ENCODE measurements around the gene TRPM4. TPM values are rescaled to one million over a fixed set of nuclear protein-coding genes. Genes with fewer than 3 reads are reported as not detected.

The TRPM4 gene
- total and polyA plus RNA-seq, 2 of the 13 experiments (the other 11 are each of a cell fraction or from before 2014, with no cell fraction given), result 1.9 to 4.3 TPM

- TF ChIP-seq ZBED4 (CRISPR knock-in tag; IDR thresholded peaks at IDR 0.05; ENCODE audit: borderline replicate concordance) (no peak), ZMAT3 (CRISPR knock-in tag; conservative IDR thresholded peaks at IDR 0.05) (no peak), LCORL (IDR thresholded peaks at IDR 0.05) (no peak), LCORL (CRISPR knock-in tag; IDR thresholded peaks at IDR 0.05) (no peak), GLI4 (CRISPR knock-in tag; IDR thresholded peaks at IDR 0.05; ENCODE audit: borderline replicate concordance) (no peak), ZNF788 (CRISPR knock-in tag; IDR thresholded peaks at IDR 0.05; ENCODE audit: borderline replicate concordance) (no peak), ZNF362 (CRISPR knock-in tag; IDR thresholded peaks at IDR 0.05; ENCODE audit: borderline replicate concordance) (no peak), HOXA5 (CRISPR knock-in tag; IDR thresholded peaks at IDR 0.05) (0 out of 2 replicates have a peak, but pooled peaks have one; percentile 32), ZNF687 (CRISPR knock-in tag; IDR thresholded peaks at IDR 0.05) (peak; percentile 76), ZMYM4 (CRISPR knock-in tag; IDR thresholded peaks at IDR 0.05) (no peak), ZNF800 (CRISPR knock-in tag; IDR thresholded peaks at IDR 0.05) (no peak), MIXL1 (CRISPR knock-in tag; IDR thresholded peaks at IDR 0.05) (no peak), SNAPC2 (CRISPR knock-in tag; IDR thresholded peaks at IDR 0.05) (no peak), MYC (CRISPR knock-in tag; IDR thresholded peaks at IDR 0.05; ENCODE audit: borderline replicate concordance) (peak; percentile 52; the same call in 1 of the 2 replicates), ARNT2 (CRISPR knock-in tag; IDR thresholded peaks at IDR 0.05; ENCODE audit: low read depth) (no peak), U2AF1 (optimal IDR thresholded peaks at IDR 0.05; ENCODE audit: low read depth, low read length) (no peak), ATF7 (IDR thresholded peaks at IDR 0.05) (no peak), ATF7 (CRISPR knock-in tag; IDR thresholded peaks at IDR 0.05) (no peak)
Measured at GRCh38 chr19:49151267-49152118, 6.1 kb upstream of the TRPM4 start (continued).

All from HepG2 (cell line).